Hypothalamus (tissue), 51 donors: ENCODE data around the gene CHRNA1.

Experiments
- DNase-seq, 51 donors: peaks; one replicate each; lab custom pipeline; 2025; lab: John Stamatoyannopoulos, UW

CHRNA1 gene

DNA sequence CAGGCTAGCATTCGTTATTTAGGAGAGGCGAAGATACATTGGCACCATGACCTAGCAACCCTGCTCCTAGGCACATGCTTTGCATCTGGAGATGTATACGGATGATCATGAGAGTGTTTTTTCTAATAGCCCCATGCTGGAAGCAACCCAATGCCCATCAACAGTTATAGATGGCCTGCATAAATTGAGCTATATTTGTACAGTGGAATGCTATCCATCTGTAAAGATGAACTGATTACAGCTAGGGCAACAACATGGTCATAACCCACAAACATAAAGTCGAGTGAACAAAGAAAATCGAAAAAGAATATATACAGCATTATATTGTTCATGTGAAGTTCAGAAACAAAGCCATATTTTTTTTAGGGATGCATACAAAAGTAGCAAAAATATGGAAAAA, 20.6 kb upstream of the CHRNA1 start:
- DNase-seq: no peak

DNA sequence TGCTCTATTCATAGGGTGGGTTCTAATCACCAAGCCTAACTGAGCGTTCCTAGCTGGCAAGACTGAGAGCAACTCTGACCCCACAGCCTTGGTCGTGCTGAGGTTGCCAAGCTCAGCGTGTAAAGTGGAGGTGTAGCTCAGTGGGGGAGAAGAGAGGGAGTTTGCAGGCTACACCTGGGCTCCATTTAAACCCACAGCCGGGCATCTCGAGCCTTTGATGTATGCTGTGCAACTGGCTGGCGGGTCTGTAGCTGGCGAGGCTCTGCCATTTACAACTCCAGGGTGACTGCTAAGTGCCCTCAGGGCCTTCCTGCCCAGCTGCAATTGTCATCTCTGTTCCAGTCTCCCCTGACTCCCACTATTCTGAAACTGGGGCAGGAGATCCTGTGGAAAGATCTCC, 20.0 kb upstream of the CHRNA1 start:
- no peak for DNase-seq

DNA sequence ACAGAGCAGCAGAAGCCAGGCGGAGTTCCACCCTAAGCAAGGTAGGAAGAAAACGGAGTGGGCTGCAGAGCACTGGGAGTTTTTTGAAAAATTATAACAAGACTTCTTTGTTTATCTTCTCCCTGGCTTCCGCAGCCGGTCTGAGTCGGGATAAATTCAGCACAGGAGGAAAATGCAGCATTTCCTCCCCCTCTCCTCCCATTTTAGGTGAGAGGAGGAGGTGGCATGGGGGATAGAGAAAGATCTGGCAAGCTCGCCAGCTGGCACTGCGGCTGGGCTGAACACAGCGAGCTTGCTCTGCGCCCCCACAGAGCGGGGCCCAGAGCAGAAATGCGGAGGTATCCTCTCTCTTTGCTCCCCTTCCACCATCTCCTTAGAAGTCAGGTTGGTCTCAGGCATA, 17.7 kb upstream of the CHRNA1 start:
- DNase-seq: peak in 2 of 51 donors; percentile 24 to 27

DNA sequence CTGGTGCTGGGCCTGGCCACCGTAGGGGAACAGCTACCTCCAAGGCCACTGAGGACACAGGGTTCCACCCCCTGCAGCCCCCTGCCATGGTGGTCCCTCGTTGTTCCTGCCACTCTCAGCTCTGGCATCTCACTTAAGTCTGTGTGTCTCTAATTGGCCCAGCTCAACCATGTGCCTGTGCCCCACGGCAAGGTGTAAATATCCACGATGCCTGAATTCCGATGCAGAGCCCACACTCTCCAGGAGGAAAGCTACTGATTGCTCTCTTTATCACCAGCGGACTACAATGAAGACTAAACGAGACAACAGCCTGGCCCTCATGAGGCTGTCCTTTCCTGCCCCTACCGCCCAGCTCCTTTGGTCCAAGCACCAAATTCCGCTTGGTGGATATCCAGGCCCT, 17.0 kb upstream of the CHRNA1 start:
- no peak for DNase-seq

DNA sequence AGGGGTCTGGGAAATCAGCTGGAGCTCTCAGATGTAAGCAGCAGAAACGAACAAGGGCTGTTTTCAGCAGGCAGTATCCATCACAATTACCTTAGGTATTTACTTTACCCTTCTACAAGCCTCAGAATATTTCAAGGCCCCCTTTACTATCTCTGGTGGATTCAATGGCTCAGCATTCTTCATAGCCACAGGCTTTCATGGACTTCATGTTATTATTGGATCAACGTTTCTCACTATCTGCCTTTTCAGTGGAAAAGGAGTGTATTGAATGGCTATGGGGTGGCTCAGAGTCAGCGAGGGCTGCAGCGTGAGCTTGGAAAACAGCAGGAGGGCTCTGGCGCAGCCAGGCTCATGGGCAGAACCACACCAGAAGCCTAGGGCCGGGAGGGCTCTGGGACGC, 16.6 kb upstream of the CHRNA1 start:
- DNase-seq: no peak

DNA sequence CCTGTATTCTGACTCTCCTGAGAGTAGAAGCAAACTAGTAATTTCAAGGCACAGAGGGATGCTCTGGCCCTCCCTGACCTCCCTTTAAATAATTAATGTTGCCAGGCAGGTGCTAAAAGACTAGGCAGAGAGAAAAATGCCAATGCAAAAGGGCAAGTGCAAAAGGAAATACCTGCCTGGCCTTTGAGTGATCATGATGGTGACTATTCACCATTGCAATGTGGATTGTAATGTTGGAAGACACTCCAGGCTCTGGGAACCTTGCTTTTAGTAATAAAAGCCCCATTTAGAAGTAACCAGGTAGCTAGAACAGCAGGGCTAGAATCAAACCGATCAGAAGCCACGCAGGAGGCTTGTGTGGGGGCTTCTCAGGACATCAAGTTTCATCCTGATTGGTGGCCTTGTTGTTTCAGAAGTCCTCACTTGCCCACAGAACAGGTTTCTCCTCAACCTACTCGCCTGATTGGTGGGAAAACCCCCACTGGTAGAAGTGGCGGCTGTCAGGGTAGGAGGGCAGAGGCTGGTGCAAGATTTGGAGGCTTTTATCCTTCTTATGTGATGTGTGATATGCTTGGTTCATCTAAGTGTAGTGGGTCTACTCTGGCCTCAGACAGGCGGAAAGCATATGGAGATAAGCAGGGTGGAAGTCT, 16.0 kb upstream of the CHRNA1 start:
- DNase-seq: no peak

DNA sequence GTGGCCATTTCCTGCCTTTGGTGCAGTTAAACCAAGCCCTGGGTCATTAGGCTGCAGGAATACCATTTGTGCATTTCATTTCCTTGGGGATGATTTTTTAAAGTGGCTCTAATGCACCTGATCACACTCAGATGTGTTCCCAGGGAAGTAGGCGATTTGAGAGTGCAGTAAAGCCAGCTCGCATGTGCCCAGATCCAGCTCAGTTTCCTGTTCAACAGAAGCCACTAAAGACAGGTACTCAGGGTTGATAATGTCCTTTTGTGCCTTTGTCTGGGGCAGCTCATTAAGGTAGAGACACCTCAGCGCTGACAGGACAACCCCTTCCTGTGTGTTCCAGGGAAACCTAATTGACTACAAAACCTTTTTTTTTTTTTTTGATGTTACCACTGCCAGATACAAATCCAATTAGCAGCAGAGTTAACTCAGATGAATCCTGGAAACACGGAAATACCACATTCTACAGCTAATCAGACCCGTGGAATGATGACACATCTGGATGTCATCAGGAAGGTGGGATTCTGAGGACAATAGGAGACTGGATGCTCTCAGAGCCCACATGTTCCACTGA, 15.2 kb upstream of the CHRNA1 start:
- no peak for DNase-seq

DNA sequence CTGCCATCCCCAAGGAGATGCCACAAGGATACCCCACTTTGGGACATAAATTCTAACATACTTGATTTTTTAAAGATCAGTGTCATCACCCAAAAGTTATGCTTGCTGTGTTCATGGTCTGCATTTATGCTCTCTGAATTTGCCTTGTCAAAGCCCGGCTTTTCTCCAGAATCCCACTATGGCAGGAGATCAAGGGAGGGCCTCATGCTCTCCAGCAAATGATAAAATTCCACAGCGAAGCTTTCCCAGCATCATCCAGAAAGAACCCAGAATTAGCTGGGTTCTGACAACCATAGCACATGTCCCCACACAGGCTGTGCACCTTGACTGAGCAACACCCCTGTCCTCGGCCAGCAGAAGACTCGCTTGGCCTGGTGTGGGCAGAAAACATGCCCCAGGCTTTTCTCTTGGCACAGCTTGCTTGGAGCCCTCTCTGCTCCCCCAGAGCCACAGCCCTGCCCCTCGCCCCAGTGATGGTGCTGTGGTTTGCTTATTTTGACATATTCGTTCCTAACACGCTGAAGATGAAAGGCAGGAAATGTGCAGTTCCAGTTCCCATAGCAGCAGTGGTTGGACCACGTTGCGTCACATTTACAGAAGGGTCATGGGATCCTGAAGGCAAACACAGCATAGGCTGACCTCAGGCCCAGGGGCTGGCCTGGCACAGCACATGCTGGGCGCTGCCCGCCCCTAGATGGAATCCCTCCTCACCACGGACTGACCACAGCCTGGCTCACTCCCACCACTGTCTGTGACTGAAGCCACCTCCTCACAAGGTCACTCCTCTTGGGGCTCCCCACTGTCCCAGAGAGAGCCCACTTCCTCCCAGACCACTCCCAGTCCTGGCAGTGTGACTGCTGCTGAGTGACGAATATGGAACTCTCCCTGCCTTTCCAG, 14.1 kb upstream of the CHRNA1 start:
- DNase-seq: peak in 5 of 51 donors; percentile 6 to 29 (median 14)

DNA sequence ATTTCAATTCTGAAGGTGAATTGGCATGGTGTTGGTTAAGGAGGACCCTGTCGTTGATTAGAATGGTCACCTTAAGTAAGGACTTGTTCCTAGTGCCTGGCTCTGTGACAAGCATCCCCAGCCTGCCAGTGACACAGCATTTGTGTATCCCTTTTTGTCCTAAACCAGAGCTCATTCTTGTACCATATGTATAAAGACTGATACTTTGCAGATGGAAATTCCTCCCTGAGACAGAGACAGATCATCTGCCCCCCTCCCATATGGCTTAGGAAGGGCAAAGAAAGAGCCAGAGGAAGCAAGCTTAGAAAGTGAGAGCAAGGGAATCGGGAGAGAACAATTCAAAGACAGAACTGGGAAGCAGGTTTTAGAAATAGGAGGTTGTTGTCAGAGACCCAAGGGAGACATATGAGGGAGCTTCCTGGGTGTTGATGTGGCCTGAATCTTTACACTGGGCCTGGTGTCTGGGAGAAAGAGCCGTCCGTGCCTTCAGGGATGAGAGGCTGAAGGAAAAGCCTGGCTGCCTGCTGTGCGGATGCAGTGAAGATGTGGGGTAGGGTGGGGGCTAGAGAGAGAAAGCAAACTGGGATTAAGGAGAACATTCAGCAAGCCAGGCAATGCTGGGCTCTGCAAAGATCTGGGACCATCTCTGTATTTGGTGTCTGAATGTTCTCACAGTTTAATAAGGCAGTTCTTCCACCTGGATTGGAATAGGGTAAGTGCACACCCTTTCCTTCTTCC, 13.2 kb upstream of the CHRNA1 start:
- peak in 1 of 51 donors; percentile 17 for DNase-seq

DNA sequence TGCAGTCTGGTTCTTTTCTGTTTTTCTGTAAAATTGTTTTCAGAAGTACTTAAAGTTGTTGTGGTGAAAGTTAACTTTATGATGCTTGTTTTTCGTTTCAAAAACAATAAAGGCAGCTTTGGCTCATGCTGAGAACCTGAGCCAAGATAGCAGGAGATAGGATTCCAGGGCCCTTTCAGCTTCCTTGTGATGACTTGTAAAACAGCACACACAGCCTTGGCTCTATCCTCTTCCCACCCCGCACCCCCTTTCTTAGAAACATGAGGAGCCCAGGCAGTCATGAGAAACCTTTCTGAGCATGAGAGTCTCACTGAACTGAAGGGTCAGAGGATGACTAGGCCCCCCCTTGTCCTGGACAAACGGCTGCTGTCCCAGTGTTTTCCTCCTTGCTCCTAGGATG, 12.4 kb upstream of the CHRNA1 start:
- DNase-seq: no peak

DNA sequence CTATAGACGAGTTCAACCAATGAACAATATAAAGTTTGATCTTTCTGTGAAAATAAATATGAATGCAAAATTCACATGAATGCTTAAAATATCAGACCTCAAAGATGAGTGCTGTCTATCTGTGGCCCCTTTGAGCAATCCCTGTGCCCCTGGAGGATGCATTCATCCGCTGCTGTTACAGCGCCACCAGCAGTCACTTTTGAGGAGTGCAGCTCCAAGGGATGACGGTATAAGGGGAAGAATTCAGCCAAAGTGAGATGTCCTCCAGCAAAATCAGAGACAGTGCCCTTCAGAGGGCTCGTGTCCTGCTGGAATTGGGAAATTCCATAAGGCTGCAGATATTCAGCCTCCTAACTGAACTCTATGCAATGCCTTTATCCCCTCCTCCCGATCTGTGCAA, 12.0 kb upstream of the CHRNA1 start:
- no peak for DNase-seq

DNA sequence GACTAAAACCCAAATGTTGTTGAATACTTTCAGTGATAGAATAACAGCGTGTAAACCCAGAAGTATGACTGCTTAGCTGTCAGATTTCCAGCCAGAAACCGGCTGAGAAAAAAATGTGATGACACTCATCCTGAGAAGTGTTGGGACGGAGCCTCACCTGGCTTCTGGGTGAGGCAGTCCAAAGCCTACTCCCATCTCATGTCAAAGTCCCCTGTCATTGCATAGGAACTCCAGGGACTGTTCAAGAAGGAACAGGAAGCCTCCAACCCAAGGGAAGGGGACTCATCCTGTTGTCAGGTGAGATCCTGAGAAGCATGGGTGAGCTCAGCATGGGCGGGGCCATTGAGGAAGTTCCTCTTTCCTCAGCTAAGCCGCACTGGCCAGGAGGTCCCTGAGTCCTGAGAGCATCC, 11.3 kb upstream of the CHRNA1 start:
- DNase-seq: no peak

DNA sequence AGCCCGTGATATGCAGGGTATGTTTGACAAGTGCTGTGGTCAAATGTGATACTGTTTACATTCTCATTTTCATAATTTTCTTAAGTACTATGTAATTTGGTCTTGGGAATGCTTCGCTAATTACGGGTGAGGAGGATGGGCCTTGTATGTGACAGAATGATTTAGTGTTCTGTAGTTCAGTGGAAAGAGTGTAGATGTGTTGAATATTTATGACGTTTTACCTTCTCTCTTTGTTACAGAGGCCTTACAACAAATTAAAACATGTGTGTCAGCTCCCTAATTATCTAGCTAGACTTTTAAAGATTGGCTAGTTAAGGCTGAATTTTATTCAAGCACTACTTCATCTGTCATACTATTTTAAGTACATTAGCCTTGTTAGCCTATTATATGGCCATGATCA, 10.6 kb upstream of the CHRNA1 start:
- no peak for DNase-seq

DNA sequence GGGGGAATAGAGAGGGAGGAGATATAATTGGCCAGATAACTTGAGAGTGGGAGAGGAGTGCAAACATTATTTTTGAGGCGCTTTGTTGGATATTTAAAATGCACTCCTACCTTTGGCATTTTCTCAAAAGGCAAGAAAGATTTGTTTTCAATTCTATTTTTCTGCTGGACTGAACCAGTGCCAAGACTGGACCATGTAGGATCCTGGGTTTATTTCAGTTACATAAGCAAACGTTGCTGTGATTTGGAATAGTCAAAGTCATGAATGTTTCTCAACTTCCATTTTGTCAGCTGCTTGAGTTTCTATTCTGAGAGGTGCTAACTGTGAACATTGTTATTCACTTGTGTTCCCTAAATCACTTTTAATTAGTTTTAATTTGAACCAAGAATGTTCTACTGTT, 8.9 kb upstream of the CHRNA1 start:
- no peak for DNase-seq

DNA sequence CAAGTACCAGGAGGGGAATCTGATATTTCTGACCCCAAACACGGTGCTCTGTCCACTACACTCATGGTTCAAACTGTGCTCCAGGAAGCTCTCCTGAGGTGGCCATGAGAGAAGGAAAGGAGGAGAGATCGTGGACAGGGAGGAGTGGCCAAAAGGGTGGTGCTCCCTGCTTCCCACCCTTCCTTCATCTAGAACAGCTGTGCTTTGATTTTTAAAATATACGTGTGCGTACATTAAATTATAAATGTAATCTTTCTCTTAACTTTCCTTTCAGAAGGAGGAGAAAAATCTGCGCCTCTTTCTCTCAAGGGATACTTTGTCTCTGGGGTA, 8.2 kb upstream of the CHRNA1 start:
- DNase-seq: no peak

DNA sequence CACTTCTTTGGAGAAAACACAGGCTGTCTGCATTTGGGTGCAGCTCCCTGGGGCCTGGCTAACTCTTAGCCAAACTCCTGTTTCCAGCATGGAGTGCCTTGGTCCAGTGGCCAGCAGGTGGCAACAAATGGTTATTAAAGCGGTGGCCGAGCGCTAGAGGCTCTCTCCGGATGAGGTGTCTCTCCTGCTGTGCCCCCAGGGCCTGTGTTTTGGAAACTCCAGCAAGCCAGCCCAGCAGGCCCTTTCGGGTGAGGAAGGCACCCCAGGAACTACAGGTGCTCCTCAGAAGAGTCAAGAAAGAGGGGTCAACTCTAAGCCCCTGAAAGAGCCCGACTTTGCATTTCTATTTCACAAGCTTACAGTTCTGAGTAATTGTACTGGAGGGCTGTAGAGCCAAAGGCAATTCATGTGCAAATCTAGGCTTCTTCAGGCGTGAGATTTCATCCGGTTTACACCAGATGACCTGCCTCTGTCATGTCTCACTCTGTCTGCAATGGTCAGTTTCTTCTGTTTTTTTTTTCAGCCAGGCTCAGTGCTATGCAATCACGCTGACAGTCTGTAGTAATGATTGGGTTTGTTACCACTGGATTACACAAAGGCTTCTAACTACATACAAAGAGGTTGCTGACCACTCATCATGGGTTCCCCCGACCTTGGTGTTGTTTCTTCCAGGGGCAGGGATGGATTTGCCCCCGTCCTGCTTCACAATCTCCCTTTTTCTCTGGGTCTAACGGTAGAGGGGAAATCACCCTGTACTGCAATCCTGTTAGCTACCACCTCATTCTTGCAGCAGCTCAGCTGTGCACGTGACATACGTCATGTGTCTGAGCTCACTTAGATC, 7.6 kb upstream of the CHRNA1 start:
- DNase-seq: peak in 50 of 51 donors; percentile 12 to 83 (median 58)

DNA sequence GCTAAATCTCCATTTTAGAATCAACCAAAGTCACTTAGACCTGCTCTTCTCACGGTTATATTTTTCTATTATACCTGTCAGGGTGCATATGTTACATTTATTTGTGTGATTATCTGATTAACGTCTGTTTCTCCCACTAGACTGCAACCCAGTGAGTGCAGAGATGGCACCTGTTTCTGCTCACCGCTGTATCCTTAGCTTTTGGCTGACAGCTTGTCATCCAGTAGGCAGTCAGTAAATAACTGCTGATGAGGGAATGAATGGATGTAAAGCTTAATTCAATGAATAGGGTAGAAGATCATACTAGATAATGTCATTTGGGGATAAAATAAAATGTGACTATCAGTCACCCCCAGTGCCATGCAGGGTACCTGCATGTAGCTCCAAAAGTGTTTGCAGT, 6.9 kb upstream of the CHRNA1 start:
- no peak for DNase-seq

DNA sequence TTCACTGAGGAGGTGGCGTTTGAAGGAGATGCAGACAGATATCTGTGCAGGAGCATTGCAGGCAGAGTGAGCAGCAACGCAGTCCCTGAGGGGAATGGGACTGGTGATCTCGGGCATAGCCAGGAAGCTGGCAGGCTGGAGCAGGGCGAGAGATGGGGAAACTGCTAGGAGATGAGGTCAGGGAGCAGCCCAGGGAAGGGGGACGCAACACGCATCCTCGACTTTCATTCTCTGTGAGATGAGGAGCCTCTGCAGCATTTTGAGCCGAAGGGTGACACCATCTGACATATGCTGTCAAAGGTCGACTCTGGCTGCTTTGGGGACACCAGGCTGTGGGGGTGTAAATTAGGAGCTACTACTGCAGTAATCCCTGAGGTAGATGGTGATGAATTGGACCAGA, 4.3 kb upstream of the CHRNA1 start:
- DNase-seq: no peak

DNA sequence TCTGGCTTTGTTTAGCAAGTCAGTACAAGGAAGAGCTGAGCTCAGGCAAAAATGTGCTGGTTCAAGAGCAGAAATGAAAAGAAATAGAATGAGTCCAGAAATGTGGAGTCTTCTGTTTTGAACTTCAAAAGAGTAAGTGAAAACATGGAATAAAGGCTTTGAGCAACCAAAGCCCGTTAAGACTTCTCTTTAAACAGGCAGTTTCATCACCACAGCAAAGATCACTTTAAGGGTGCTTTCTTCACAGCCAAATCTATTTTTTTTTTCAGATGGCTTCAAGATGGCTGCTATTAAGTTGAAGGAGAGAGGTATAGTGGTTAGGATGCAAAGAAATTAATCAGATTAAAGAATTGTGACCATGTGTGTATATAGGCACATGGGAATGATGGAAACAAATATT, 2.0 kb upstream of the CHRNA1 start:
- DNase-seq: no peak

DNA sequence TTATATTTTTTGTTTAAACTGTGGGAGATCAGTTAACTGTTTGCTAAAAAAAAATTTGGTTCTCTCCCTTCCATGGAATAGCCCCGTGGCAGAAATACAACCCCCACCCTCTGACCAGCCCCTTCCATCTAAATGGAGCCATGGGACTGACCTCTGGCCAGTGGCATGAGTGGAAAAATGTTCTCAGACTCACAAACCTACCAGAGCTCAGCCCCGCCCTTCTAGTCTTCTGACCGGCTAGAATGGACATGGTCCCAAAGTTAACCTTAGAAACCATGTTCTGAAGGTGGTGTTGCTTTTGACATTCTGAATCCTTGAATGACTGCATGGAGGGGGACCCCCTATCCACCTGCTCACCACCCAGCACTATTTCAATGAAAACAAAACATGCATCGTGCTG, 1.3 kb upstream of the CHRNA1 start:
- no peak for DNase-seq
